Vagina (tissue), 2 donors: ENCODE data around the gene SCARF1.

Source experiments
- CTCF ChIP-seq, 3 experiments: fragments of 450-650 bp in 2 of 3; fragments of 200-600 bp in 1 of 3; sonication (generic) in 1 of 3; IDR thresholded peaks; one replicate each; pipeline ENCODE4 v1.5.1; 2017 to 2019; ENCODE audit warnings: antibody characterized with exemption in 3 of 3, mild to moderate bottlenecking in 2 of 3, moderate library complexity in 2 of 3
- POLR2A ChIP-seq, 2 donors: fragments of 450-650 bp; IDR thresholded peaks; one replicate each; pipeline ENCODE4 v1.6.1; 2017; ENCODE audit warnings: antibody characterized with exemption in 2 of 2, mild to moderate bottlenecking in 2 of 2, moderate library complexity in 2 of 2

- TF ChIP-seq POLR2A (IDR thresholded peaks at IDR 0.05) (no peak), CTCF (IDR thresholded peaks at IDR 0.05) (no peak)
These were observed 47.6 kb downstream of the SCARF1 start for GRCh38 chr17:1597861-1598342.
